ENCODE measurements around the gene EMID1.

EMID1 gene

GRCh38 chr22:29193021-29193420, 12.7 kb upstream of the EMID1 start:
- no peak for DNase-seq (ENCODE audit: low spot score)
- no peak for TF ChIP-seq CTCF (IDR thresholded peaks at IDR 0.05; ENCODE audit: extremely low read depth, insufficient read depth, missing control alignments)
- in situ Hi-C loops (cut with MboI; ENCODE audit: low pct_unique_long_range_greater_than_20kb, low sequenced_read_pairs, unreplicated experiment) = no loop called here

DNA sequence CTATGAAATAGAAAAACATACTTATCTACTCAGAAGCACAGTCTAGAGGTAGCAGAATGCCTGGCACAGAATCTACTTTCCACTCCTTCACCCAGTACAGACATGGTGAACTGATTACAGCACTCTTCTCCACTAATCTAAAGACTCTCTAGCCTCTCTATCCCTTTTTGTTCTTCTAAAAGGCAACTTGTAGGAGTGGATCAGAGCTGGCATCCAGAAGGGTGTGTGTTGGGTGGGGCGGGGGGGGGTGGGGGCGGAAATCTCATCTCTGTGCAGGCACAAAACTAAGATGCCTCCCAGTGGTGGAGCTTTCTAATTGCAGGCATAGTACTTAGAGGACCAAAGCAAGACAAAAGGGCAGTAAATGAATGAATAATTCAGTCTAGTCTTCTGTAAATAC, 11.5 kb upstream of the EMID1 start:
- no peak for DNase-seq (ENCODE audit: low spot score)
- in situ Hi-C loops (cut with MboI; ENCODE audit: low pct_unique_long_range_greater_than_20kb, low sequenced_read_pairs, unreplicated experiment) = no loop called here

GRCh38 chr22:29195118-29195963, 10.4 kb upstream of the EMID1 start:
- no peak for TF ChIP-seq CTCF (IDR thresholded peaks at IDR 0.05; ENCODE audit: extremely low read depth, insufficient read depth, missing control alignments)
- DNase-seq (ENCODE audit: low spot score) = no peak
- in situ Hi-C loops (cut with MboI; ENCODE audit: low pct_unique_long_range_greater_than_20kb, low sequenced_read_pairs, unreplicated experiment) = no loop called here

More for the DNA sequence above, 11.5 kb upstream of the EMID1 start:
- peak; percentile 32 for TF ChIP-seq CTCF (IDR thresholded peaks at IDR 0.05; ENCODE audit: extremely low read depth, insufficient read depth, missing control alignments)

- in situ Hi-C loops (cut with MboI; ENCODE audit: low pct_unique_long_range_greater_than_20kb, low sequenced_read_pairs, unreplicated experiment) = no loop called here
- no peak for TF ChIP-seq CTCF (IDR thresholded peaks at IDR 0.05; ENCODE audit: extremely low read depth, insufficient read depth, missing control alignments)
- DNase-seq (ENCODE audit: low spot score) = no peak
Observed at GRCh38 chr22:29195964-29196666, 9.6 kb upstream of the EMID1 start.

DNA sequence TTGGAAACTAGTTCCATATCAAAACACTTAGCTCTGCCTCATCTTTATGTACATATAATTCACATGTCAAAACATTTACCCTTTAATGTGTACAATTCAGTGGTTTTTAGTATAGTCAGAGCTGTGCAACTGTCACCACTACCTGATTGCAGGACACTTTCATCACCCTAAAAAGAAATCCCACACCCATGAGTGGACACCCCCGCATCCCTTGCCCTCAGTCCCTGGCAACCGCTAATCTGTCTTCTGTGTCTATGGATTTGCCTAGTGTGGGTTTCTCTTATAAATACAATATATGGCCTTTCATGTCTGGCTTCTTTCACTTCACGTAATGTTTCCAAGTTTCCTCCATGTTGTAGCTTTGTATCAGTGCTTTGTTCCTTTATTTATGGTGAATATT, 8.6 kb upstream of the EMID1 start:
- in situ Hi-C loops (cut with MboI; ENCODE audit: low pct_unique_long_range_greater_than_20kb, low sequenced_read_pairs, unreplicated experiment) = no loop called here
- no peak for DNase-seq (ENCODE audit: low spot score)
- no peak for TF ChIP-seq CTCF (IDR thresholded peaks at IDR 0.05; ENCODE audit: extremely low read depth, insufficient read depth, missing control alignments)

- no peak for DNase-seq (ENCODE audit: low spot score)
- in situ Hi-C loops (cut with MboI; ENCODE audit: low pct_unique_long_range_greater_than_20kb, low sequenced_read_pairs, unreplicated experiment) = no loop called here
- TF ChIP-seq CTCF (IDR thresholded peaks at IDR 0.05; ENCODE audit: extremely low read depth, insufficient read depth, missing control alignments) = no peak
Observed at GRCh38 chr22:29198240-29198639, 7.5 kb upstream of the EMID1 start.
